ENCODE measurements around the gene OR10G4. TPM values are rescaled to one million over a fixed set of nuclear protein-coding genes. Genes with fewer than 3 reads are reported as not detected.

The OR10G4 gene
- polyA plus RNA-seq, 1 donor (not counting 4 experiments of a cell fraction or from before 2014, with no cell fraction given) = not detected

GRCh38 chr11:124039557-124039956, 26.8 kb downstream of the OR10G4 start:
- FAIRE-seq (no peak), DNase-seq (ENCODE audit: low read depth, low spot score) (no peak)
- no peak overlapping the region for H3K27ac ChIP-seq (ENCODE audit: control insufficient read depth, insufficient read depth, low read length)
- TF ChIP-seq EZH2 (IDR thresholded peaks at IDR 0.05; ENCODE audit: low read length) = no peak
- H3K9ac ChIP-seq (ENCODE audit: control insufficient read depth, extremely low read depth, insufficient read depth, low read length) = no peak overlapping the region
- no peaks in the 10 kb centered on the region for H3K9me1 ChIP-seq (ENCODE audit: control insufficient read depth, extremely low read depth, insufficient read depth, low read length)
- dilution Hi-C loops (cut with MboI; ENCODE audit: extremely low pct_ligation_motif_present, low sequenced_read_pairs) = no loop called here
- H3K9me3 ChIP-seq (ENCODE audit: control insufficient read depth, low read depth, low read length) = no peaks in the 10 kb centered on the region
- no peaks in the 10 kb centered on the region for H3K79me2 ChIP-seq (ENCODE audit: control insufficient read depth, insufficient read depth, low read length)
- no peaks in the 10 kb centered on the region for H3K36me3 ChIP-seq (ENCODE audit: control insufficient read depth in 2 of 2, extremely low read depth in 1 of 2, insufficient read depth in 2 of 2, low read length in 2 of 2)
- H3K4me3 ChIP-seq (ENCODE audit: control insufficient read depth in 2 of 3, extremely low read depth in 1 of 3, insufficient read depth in 2 of 3, low read depth in 1 of 3, low read length in 3 of 3) = no peak overlapping the region
- no peak overlapping the region for H2AFZ ChIP-seq (ENCODE audit: control insufficient read depth, low read length)
- no peaks in the 10 kb centered on the region for H3K27me3 ChIP-seq (ENCODE audit: control insufficient read depth, extremely low read depth, insufficient read depth, low read length)
- no peaks in the 10 kb centered on the region for H3K4me1 ChIP-seq (ENCODE audit: control insufficient read depth, extremely low read depth, insufficient read depth, low read length)
- no peaks in the 10 kb centered on the region for H4K20me1 ChIP-seq (ENCODE audit: control insufficient read depth, extremely low read depth, insufficient read depth, low read length)
- H3K4me2 ChIP-seq (ENCODE audit: control insufficient read depth, extremely low read depth, insufficient read depth, low read depth, low read length) = no peak overlapping the region

DNA sequence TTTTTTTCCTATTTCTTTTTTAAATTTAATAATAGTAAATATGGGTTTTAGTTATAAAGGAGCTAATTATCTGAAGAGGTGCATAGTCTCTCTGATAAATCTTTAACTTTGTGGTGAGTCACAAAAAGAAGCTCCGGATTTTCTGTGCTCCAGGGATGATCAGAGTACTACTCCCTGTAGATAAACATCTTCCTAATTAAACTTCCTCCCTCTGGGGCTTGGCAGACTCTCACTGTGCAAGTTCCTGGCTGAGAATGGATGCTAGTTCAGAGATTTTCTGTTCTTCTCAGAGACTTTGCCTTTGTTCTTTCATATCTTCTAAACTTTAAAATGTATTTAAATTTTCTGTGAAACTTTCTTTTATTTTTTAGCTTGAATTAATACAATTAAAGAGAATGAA, 28.5 kb downstream of the OR10G4 start, which contains the start of gene OR10G7:
OR10G7 (minus strand) TSS at position 72 of the 400 bp plus-strand sequence. CDS start 2,324 bp downstream, outside the sequence.
- no peaks in the 10 kb centered on the region for H3K9me3 ChIP-seq (ENCODE audit: control insufficient read depth, low read depth, low read length)
- no peak within 1 kb of the TSS for H3K9ac ChIP-seq (ENCODE audit: control insufficient read depth, extremely low read depth, insufficient read depth, low read length)
- H3K4me1 ChIP-seq (ENCODE audit: control insufficient read depth, extremely low read depth, insufficient read depth, low read length) = no peaks in the 10 kb centered on the region
- H3K9me1 ChIP-seq (ENCODE audit: control insufficient read depth, extremely low read depth, insufficient read depth, low read length) = no peaks in the 10 kb centered on the region
- H4K20me1 ChIP-seq (ENCODE audit: control insufficient read depth, extremely low read depth, insufficient read depth, low read length) = no peaks in the 10 kb centered on the region
- no peak within 1 kb of the TSS for H3K4me3 ChIP-seq (ENCODE audit: control insufficient read depth in 2 of 3, extremely low read depth in 1 of 3, insufficient read depth in 2 of 3, low read depth in 1 of 3, low read length in 3 of 3)
- dilution Hi-C loops (cut with MboI; ENCODE audit: extremely low pct_ligation_motif_present, low sequenced_read_pairs) = no loop called here
- no peak within 1 kb of the TSS for H2AFZ ChIP-seq (ENCODE audit: control insufficient read depth, low read length)
- DNase-seq (ENCODE audit: low read depth, low spot score) (no peak), FAIRE-seq (no peak)
- no peak within 1 kb of the TSS for H3K4me2 ChIP-seq (ENCODE audit: control insufficient read depth, extremely low read depth, insufficient read depth, low read depth, low read length)
- H3K27me3 ChIP-seq (ENCODE audit: control insufficient read depth, extremely low read depth, insufficient read depth, low read length) = no peaks in the 10 kb centered on the region
- H3K79me2 ChIP-seq (ENCODE audit: control insufficient read depth, insufficient read depth, low read length) = no peaks in the 10 kb centered on the region
- TF ChIP-seq, protein P1, sequence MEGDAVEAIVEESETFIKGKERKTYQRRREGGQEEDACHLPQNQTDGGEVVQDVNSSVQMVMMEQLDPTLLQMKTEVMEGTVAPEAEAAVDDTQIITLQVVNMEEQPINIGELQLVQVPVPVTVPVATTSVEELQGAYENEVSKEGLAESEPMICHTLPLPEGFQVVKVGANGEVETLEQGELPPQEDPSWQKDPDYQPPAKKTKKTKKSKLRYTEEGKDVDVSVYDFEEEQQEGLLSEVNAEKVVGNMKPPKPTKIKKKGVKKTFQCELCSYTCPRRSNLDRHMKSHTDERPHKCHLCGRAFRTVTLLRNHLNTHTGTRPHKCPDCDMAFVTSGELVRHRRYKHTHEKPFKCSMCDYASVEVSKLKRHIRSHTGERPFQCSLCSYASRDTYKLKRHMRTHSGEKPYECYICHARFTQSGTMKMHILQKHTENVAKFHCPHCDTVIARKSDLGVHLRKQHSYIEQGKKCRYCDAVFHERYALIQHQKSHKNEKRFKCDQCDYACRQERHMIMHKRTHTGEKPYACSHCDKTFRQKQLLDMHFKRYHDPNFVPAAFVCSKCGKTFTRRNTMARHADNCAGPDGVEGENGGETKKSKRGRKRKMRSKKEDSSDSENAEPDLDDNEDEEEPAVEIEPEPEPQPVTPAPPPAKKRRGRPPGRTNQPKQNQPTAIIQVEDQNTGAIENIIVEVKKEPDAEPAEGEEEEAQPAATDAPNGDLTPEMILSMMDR (optimal IDR thresholded peaks at IDR 0.05 in 1 of 3, IDR thresholded peaks at IDR 0.05 in 1 of 3, conservative IDR thresholded peaks at IDR 0.05 in 1 of 3; ENCODE audit: extremely low read depth in 1 of 3, insufficient read depth in 2 of 3, low read length in 3 of 3) = no peak
- TF ChIP-seq EZH2 (IDR thresholded peaks at IDR 0.05; ENCODE audit: low read length) = no peak
- no peak within 1 kb of the TSS for H3K27ac ChIP-seq (ENCODE audit: control insufficient read depth, insufficient read depth, low read length)
- H3K36me3 ChIP-seq (ENCODE audit: control insufficient read depth in 2 of 2, extremely low read depth in 1 of 2, insufficient read depth in 2 of 2, low read length in 2 of 2) = no peaks in the 10 kb centered on the region

- Histone ChIP-seq H3K4me3 (ENCODE audit: control insufficient read depth in 2 of 3, extremely low read depth in 1 of 3, insufficient read depth in 2 of 3, low read depth in 1 of 3, low read length in 3 of 3) (no peak overlapping the region), H2AFZ (ENCODE audit: control insufficient read depth, low read length) (no peak overlapping the region), H4K20me1 (ENCODE audit: control insufficient read depth, extremely low read depth, insufficient read depth, low read length) (no peaks in the 10 kb centered on the region), H3K36me3 (ENCODE audit: control insufficient read depth in 2 of 2, extremely low read depth in 1 of 2, insufficient read depth in 2 of 2, low read length in 2 of 2) (no peaks in the 10 kb centered on the region), H3K4me2 (ENCODE audit: control insufficient read depth, extremely low read depth, insufficient read depth, low read depth, low read length) (no peak overlapping the region), H3K27ac (ENCODE audit: control insufficient read depth, insufficient read depth, low read length) (no peak overlapping the region), H3K79me2 (ENCODE audit: control insufficient read depth, insufficient read depth, low read length) (no peaks in the 10 kb centered on the region), H3K4me1 (ENCODE audit: control insufficient read depth, extremely low read depth, insufficient read depth, low read length) (no peaks in the 10 kb centered on the region), H3K9ac (ENCODE audit: control insufficient read depth, extremely low read depth, insufficient read depth, low read length) (no peak overlapping the region), H3K9me3 (ENCODE audit: control insufficient read depth, low read depth, low read length) (no peaks in the 10 kb centered on the region), H3K27me3 (ENCODE audit: control insufficient read depth, extremely low read depth, insufficient read depth, low read length) (no peaks in the 10 kb centered on the region), H3K9me1 (ENCODE audit: control insufficient read depth, extremely low read depth, insufficient read depth, low read length) (no peaks in the 10 kb centered on the region)
- dilution Hi-C loops (cut with MboI; ENCODE audit: extremely low pct_ligation_motif_present, low sequenced_read_pairs) = no loop called here
- FAIRE-seq = no peak
- no peak for DNase-seq (ENCODE audit: low read depth, low spot score)
- no peak for TF ChIP-seq EZH2 (IDR thresholded peaks at IDR 0.05; ENCODE audit: low read length)
- TF ChIP-seq, protein P1 (optimal IDR thresholded peaks at IDR 0.05 in 1 of 3, IDR thresholded peaks at IDR 0.05 in 1 of 3, conservative IDR thresholded peaks at IDR 0.05 in 1 of 3; ENCODE audit: extremely low read depth in 1 of 3, insufficient read depth in 2 of 3, low read length in 3 of 3) = no peak
Measured at GRCh38 chr11:124043420-124043819, 30.6 kb downstream of the OR10G4 start.
